ENCODE results near the gene PJA2. TPM values are rescaled to one million over a fixed set of nuclear protein-coding genes. Genes with fewer than 3 reads are reported as not detected.

Gene PJA2
- total and polyA plus RNA-seq, 4 donors: 23.6 to 69.2 (median 42.8) TPM

DNA sequence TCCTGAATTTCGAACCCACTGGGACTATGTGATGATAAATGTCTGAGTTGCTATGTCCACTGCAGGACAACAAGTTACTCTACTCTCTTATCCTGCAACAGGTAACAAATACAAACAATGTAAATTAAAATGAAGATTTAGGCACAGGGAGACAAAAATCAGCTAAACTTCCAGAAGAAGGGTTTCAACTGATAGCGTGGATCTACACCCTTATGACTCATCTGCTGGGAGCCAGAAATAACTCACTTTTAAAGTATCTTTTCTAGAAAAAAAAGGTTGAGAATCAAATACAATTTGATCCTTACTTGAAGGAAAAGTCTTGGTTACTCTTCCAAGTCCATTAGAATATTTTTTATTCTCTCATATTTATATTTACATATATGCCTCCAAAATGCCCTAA lies 21.4 kb downstream of the PJA2 start:
- Histone ChIP-seq H3K4me1 (ENCODE audit: control insufficient read depth in 4 of 4, insufficient read depth in 4 of 4, low read length in 3 of 4) (peaks cover 0 to 3% (median 0%) of the 10 kb centered on the region in 4 donors), H3K36me3 (ENCODE audit: control insufficient read depth in 4 of 4, insufficient read depth in 3 of 4, low read depth in 1 of 4, low read length in 3 of 4) (peaks cover 0 to 5% (median 0%) of the 10 kb centered on the region in 4 donors), H3K9ac (ENCODE audit: low read depth in 1 of 2, low read length in 2 of 2) (no peak overlapping the region), H3K27ac (ENCODE audit: low read depth in 1 of 2, low read length in 2 of 2) (no peak overlapping the region), H3K27me3 (ENCODE audit: control insufficient read depth in 4 of 4, insufficient read depth in 4 of 4, low read length in 3 of 4) (no peaks in the 10 kb centered on the region), H3K9me3 (ENCODE audit: control insufficient read depth in 4 of 4, low read length in 3 of 4) (no peaks in the 10 kb centered on the region), H3K4me3 (ENCODE audit: low read depth in 1 of 3, low read length in 3 of 3) (no peak overlapping the region)
- DNase-seq (ENCODE audit: low spot score): no peak
- TF ChIP-seq RXRA (IDR thresholded peaks at IDR 0.05): no peak
- TF ChIP-seq, protein P1, sequence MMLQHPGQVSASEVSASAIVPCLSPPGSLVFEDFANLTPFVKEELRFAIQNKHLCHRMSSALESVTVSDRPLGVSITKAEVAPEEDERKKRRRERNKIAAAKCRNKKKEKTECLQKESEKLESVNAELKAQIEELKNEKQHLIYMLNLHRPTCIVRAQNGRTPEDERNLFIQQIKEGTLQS (IDR thresholded peaks at IDR 0.05): no peak
- TF ChIP-seq, protein P2, sequence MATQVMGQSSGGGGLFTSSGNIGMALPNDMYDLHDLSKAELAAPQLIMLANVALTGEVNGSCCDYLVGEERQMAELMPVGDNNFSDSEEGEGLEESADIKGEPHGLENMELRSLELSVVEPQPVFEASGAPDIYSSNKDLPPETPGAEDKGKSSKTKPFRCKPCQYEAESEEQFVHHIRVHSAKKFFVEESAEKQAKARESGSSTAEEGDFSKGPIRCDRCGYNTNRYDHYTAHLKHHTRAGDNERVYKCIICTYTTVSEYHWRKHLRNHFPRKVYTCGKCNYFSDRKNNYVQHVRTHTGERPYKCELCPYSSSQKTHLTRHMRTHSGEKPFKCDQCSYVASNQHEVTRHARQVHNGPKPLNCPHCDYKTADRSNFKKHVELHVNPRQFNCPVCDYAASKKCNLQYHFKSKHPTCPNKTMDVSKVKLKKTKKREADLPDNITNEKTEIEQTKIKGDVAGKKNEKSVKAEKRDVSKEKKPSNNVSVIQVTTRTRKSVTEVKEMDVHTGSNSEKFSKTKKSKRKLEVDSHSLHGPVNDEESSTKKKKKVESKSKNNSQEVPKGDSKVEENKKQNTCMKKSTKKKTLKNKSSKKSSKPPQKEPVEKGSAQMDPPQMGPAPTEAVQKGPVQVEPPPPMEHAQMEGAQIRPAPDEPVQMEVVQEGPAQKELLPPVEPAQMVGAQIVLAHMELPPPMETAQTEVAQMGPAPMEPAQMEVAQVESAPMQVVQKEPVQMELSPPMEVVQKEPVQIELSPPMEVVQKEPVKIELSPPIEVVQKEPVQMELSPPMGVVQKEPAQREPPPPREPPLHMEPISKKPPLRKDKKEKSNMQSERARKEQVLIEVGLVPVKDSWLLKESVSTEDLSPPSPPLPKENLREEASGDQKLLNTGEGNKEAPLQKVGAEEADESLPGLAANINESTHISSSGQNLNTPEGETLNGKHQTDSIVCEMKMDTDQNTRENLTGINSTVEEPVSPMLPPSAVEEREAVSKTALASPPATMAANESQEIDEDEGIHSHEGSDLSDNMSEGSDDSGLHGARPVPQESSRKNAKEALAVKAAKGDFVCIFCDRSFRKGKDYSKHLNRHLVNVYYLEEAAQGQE (IDR thresholded peaks at IDR 0.05): no peak
- no peak for TF ChIP-seq NR2F2 (IDR thresholded peaks at IDR 0.05)
- TF ChIP-seq SP1 (IDR thresholded peaks at IDR 0.05): no peak
- no peak for TF ChIP-seq RAD21 (IDR thresholded peaks at IDR 0.05)
- no peak for TF ChIP-seq EGR1 (IDR thresholded peaks at IDR 0.05; ENCODE audit: low read depth in 2 of 2)
- no peak for TF ChIP-seq FOXA2 (IDR thresholded peaks at IDR 0.05)
- no peak for TF ChIP-seq JUND (IDR thresholded peaks at IDR 0.05)
- TF ChIP-seq, protein P3, sequence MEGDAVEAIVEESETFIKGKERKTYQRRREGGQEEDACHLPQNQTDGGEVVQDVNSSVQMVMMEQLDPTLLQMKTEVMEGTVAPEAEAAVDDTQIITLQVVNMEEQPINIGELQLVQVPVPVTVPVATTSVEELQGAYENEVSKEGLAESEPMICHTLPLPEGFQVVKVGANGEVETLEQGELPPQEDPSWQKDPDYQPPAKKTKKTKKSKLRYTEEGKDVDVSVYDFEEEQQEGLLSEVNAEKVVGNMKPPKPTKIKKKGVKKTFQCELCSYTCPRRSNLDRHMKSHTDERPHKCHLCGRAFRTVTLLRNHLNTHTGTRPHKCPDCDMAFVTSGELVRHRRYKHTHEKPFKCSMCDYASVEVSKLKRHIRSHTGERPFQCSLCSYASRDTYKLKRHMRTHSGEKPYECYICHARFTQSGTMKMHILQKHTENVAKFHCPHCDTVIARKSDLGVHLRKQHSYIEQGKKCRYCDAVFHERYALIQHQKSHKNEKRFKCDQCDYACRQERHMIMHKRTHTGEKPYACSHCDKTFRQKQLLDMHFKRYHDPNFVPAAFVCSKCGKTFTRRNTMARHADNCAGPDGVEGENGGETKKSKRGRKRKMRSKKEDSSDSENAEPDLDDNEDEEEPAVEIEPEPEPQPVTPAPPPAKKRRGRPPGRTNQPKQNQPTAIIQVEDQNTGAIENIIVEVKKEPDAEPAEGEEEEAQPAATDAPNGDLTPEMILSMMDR (IDR thresholded peaks at IDR 0.05; ENCODE audit: low read depth, low read length, missing input control): no peak
- no peak for TF ChIP-seq GABPA (IDR thresholded peaks at IDR 0.05 in 1 of 2, conservative IDR thresholded peaks at IDR 0.05 in 1 of 2)
- TF ChIP-seq, protein P4, sequence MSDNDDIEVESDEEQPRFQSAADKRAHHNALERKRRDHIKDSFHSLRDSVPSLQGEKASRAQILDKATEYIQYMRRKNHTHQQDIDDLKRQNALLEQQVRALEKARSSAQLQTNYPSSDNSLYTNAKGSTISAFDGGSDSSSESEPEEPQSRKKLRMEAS (IDR thresholded peaks at IDR 0.05): no peak
- no peak for TF ChIP-seq TAF1 (conservative IDR thresholded peaks at IDR 0.05)
- no peak for TF ChIP-seq FOXA1 (IDR thresholded peaks at IDR 0.05)
- no peak for TF ChIP-seq HNF4G (IDR thresholded peaks at IDR 0.05)
- TF ChIP-seq YY1 (IDR thresholded peaks at IDR 0.05): no peak
- TF ChIP-seq, protein P5, sequence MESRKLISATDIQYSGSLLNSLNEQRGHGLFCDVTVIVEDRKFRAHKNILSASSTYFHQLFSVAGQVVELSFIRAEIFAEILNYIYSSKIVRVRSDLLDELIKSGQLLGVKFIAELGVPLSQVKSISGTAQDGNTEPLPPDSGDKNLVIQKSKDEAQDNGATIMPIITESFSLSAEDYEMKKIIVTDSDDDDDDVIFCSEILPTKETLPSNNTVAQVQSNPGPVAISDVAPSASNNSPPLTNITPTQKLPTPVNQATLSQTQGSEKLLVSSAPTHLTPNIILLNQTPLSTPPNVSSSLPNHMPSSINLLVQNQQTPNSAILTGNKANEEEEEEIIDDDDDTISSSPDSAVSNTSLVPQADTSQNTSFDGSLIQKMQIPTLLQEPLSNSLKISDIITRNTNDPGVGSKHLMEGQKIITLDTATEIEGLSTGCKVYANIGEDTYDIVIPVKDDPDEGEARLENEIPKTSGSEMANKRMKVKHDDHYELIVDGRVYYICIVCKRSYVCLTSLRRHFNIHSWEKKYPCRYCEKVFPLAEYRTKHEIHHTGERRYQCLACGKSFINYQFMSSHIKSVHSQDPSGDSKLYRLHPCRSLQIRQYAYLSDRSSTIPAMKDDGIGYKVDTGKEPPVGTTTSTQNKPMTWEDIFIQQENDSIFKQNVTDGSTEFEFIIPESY (IDR thresholded peaks at IDR 0.05): no peak
- WGBS: 84% methylated on average over 2 of the region's 2 CpGs
